HG02623 (cell line): ENCODE data around the gene CDK14.

ENCODE experiments used
- ATAC-seq: cut with Tn5 transposase; IDR thresholded peaks from one replicate; pipeline ENCODE4 v1.9.1; 2021; ENCODE audit warnings: moderate library complexity; ENCODE audit not compliant: unreplicated experiment

The CDK14 gene

GRCh38 chr7:90596671-90597562 lies 796 bp downstream of the CDK14 start:
- ATAC-seq = peak; percentile 20

DNA sequence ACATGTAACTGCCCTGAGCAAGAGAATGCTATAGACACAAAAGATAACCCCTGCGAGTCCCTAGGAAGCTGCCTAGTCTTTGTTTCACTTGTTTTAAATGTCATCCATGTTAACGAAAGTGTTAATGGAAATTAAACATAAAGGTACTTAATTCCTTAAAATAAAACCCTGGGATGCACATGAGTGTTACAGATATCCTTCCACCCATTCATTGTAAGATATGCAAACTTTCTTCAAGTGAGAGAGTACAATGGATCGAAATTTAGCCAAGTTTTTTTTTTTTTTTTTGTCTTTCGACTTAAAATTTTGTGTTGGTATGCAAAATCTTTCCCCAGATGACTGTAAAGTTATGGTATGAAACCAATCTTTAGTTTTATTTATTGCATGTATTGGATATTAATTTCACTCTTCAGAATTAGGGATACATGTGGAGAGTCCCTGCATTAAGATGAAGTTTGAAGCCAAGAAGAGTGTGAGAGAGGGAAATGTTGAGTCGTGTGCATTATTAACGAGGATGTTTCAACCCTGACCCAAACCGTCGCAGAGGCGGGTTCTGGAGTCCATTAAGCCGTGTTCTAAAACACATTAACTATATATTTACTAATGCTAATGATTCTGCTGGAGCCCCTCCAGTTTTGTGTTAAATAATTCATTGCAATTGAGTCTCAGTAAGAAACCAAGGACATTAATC lies 1.6 kb downstream of the CDK14 start:
- no peak for ATAC-seq

- ATAC-seq = no peak
These were observed 2.9 kb downstream of the CDK14 start for GRCh38 chr7:90599038-90599437.

- no peak for ATAC-seq
These were observed 3.9 kb downstream of the CDK14 start for GRCh38 chr7:90599892-90600555.

DNA sequence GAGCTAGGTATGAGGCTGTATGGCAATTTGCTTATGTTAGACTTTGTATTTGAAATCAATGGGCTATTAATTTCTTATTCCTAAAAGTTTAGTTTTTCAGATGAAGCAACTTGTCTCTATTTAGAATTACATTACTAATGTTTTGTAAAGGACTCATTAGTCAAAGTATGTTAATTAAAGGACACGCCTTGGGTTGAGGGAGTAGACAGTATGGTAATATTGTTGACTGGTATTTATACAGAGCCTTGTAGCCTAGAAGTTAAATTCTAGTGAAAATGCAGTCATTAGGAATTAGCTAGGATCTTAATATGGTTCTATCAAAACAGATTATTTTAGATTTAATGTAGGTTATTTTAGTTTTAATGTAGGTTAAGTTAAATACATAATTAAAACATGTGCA lies 6.2 kb downstream of the CDK14 start:
- ATAC-seq = no peak

GRCh38 chr7:90603346-90603745 lies 7.2 kb downstream of the CDK14 start:
- ATAC-seq = no peak

DNA sequence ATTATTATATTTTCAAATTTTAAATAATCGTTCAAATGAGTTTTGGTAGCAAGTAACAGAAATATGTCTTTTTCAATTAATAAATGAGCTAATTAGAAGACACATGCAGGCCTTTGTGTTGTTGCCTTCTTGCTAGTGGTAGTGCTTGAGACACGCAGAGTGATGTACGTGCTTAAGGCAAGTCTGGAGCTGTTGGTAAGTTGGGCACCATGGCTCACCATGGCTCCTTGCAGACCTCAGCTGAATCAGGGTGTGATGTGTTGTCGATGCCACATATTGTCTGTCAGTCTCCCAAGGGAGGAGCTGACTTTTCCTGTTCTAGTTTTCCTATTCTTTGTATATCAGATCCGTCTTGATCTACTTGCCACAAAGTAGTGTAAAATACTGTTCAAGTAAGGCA lies 8.3 kb downstream of the CDK14 start:
- no peak for ATAC-seq

GRCh38 chr7:90605055-90605454 lies 8.9 kb downstream of the CDK14 start:
- no peak for ATAC-seq

DNA sequence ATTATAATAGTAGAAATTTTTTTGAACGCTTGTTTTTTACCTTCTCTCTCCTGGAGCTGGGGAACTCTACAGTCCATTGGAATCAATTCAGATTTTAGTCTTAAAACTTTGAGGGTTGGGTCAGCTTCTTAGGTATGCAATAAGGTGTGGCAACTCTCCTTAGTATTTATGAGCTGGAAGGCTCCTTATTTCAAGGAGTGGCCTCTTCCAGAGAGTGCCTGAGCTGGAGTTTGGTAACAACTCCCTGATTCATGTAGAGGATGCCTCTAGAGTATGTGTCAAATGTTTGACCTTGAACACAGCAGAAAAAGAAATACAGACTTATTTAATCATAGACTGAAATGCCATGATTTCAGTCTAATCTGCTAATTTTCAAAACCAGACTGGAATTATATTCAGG lies 11.1 kb downstream of the CDK14 start:
- ATAC-seq = no peak

- ATAC-seq = no peak
These were observed 14.0 kb downstream of the CDK14 start for GRCh38 chr7:90610105-90610504.

DNA sequence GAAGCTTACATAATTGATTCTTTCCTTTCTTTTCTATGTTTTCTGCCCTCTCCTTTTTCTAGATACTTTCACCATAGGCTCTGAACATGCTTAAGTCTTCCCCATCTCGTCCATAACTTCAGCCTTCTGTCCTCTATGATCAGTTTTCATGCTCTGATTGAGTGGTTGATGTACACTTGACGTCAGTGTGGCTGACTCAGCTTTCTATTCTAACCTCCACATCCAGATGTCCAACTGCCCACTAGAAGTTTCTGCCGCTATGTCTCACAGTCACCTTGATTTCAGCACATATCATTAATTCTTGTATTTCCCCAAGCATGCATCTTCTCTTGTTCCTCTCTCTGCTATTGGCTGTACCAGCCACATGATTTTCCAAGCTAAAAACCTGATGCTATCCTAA lies 15.0 kb downstream of the CDK14 start:
- ATAC-seq = no peak

GRCh38 chr7:90613088-90613498 lies 17.0 kb downstream of the CDK14 start:
- peak; percentile 93 for ATAC-seq

- ATAC-seq = no peak
These were observed 21.3 kb downstream of the CDK14 start for GRCh38 chr7:90617442-90617841.

GRCh38 chr7:90618876-90619275 lies 22.8 kb downstream of the CDK14 start:
- no peak for ATAC-seq

DNA sequence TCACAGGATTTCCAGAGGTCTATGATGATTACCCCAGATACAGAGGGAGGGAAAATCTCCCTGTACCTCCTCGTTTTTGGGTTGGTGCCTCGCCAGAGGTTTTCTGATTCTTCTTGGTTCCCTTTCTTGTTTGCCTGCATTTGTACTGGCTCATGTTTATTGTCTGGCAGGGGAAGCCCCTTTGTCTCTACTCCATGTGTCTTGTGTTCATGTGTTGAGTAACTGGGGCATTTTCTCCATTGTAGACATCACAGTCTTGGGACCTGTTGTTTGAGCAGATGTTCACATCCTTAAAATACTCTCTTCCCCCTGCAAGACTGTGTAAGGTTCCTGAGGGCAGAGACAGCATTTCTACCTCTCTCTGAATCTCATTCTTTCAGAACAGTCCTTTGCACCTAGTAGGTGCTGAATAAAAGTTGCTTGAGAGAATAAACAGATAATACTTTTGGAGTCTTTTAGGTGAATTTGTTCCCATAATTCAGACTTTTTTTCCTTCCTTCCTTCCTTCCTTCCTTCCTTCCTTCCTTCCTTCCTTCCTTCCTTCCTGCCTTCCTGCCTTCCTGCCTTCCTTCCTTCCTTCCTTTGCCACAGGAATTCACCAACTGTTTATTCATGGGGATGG lies 25.1 kb downstream of the CDK14 start:
- ATAC-seq = peak; percentile 74

DNA sequence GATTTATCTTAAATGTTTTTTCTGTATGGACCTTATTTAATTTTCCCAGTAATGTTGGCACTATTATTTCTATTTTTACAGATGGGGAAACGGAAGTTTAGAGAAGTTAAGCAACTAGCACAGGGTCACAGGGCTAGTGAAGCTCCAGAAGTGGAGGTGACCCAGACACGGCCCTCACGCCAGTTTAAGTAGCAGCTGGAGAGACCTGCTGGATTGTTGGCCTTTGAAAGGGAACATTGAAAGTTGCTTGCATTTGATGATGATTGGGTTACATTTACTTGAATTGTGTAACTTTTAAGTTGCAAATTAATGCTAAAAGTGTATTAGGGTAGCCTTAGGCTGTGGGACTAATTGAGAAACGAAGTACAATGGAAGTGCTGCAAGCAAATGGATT lies 25.6 kb downstream of the CDK14 start:
- no peak for ATAC-seq

DNA sequence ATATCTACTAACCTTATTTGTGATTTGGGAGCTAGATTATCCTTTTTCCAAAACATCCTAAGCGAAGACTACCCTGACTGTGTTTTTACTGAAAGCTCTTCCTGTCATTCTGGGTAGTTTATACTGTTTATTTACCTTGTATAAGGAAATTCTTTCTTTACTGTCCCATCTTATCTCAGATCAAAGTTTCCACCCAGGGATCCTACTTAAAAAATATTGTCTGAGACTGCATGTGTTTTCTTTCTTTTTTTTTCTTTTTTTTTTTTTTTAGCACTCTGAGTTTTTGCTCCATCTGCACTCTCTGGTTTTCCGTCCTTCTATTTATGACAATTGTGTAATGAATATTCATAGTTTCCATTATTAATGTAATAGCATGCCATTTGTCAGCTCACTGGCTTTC lies 26.5 kb downstream of the CDK14 start:
- no peak for ATAC-seq

GRCh38 chr7:90624225-90624911 lies 28.2 kb downstream of the CDK14 start:
- no peak for ATAC-seq

GRCh38 chr7:90625051-90625450 lies 28.9 kb downstream of the CDK14 start:
- no peak for ATAC-seq

DNA sequence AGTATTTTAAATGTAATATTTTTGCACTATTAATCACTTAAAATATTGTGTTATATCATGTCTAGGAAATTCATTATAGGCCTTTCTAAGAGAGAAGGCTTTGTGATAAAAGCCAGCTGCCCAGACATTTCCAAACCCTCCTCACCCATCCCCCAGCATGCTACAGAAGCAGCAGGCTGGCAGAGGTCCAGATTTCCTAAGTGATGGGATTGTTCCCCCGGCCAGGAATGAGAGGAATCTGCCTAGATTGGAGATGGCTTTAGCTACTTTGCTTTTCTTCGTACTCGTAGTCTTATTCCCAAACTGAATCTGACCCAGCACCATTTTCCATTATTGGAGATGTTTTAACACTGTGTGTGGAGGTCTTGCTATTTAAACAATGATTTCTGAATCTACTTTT lies 29.4 kb downstream of the CDK14 start:
- ATAC-seq = no peak

DNA sequence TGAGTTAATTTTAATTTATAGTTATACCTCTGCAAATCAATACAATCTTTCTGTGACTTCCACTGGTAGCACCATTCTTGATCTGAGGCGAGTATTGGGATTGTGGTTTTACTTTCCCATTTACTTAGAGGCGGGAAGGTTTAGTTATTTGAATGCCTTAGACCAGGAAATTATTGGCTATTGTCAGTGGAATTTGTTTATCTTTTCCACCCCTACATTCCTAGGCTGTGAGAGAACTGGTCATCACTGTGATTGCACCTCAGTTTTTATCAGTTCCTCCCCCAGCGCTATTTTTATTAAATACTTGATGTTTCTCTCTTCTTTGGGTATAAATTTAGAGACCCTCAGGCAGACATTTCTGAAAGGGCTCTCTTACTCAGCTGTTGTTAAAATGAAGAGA lies 29.9 kb downstream of the CDK14 start:
- no peak for ATAC-seq
